DMS79 treated with DMSO at 0.1 percent for 48 hours (cell line): ENCODE results near the gene SUGCT.

ENCODE experiments used
- DNase-seq: peaks from one replicate; lab custom pipeline; 2025; lab: John Stamatoyannopoulos, UW

Gene SUGCT

DNA sequence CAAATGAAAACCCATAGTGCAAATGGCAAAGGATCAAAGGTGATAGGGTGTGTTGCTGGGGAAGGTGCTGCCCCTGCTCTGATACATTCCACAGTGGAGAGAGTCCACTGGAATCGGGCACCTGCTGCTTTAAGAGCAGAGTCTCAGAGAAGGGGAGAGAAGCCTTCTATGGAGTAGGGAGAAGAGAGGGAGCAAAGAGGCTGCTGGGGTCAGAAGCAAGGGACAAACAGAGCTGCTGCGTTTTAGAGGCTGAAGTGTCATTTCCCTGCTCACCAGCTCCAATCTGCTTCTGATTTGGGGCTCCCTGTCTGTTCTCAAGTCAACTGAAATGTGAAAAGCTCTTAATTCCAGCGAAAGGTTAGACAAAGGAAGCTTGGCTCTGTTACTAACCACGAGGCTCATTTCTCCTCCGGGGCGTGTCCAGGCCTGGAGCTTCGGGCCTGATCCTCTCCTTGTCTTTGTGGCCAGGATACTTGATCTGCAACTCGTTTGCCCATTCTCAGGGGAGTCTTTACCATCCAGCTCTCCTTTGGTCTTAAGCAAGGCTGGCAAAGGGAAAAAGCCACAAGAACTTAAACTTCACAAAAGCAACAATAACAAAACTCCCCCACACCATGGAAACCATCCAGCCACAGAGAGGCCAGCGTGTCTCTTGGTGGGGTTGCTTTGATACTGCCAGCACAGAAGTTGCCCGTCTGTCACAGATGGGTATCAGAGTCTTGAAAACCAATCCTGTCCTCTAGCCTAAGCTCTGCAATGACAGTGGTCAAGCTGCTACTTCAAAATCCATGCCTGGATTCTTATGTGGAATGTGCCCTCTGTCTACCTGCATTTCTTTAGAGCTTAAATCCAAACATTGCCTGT is 692.6 kb downstream of the SUGCT start:
- DNase-seq: no peak

DNA sequence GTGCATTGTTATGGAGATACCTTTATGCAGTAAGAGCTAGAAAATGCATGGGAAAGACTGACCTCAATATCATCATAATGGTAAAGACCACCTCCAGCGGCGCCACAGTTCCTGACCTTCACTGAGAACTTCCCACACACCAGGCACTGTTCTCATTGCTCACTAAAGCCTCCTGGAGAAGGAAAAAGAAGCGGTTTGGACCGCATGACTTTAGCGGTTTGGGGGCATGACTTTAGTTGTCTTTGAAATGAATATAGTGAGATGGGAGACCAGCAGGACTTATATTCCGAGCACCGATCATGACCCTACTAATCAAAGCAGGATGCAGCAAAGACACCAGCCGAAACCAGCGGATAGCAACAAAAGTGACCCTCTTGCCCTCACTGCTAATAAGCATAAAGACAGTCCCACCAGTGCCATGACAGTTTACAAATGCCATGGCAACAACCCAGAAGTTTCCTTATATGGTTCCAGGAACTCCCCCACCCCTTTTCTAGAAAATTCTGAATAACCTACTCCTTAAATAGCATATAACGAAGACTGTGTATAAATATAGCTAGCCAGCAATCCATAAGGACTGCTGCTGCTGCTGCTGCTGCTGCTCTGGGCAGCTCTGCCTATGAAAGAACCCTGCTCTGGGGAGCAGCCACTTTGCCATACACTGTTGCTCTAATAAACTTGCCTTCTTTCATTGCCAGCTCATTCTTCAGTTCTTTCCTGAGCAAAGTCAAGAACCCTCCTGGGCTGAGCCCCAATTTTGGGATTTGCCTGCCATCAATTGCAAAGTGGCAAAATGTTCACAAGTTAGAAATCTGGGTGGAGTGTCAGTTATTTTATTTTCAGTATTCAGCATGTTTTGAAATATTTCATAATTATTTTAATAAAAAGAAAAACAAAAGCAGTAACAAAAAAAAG is 694.1 kb downstream of the SUGCT start:
- no peak for DNase-seq

DNA sequence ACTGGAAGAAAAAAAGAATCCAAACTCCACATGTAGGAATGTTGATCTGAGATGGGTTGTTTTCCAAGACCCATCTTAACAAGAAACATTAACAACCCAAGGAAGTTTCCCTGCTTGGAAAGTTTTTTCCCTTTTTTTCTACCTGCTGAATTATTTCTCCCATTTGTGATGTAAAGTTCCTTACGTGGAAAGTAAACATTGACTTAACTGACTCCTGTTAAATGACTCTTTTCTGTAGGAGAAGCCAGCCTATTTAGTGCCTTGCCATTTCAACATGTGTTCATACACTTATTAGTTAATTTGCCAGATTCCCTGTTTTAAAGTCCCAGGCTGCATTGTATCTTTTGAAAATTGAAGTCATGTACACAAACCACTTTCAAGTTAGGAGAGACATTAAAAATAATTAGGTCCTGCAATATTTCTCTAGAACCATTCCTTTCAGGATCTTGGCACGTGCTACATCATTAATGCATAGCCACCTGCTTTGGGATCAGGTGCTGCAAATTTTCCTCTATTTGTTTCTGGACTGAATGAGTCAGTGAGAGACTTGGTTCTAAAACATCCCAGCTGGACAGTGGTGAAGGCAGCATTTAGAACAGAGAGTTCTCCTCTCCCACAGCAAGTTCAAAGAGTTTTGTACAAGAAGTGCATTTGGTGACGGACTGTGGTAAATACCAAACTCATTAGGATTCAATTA is 698.5 kb downstream of the SUGCT start:
- no peak for DNase-seq

DNA sequence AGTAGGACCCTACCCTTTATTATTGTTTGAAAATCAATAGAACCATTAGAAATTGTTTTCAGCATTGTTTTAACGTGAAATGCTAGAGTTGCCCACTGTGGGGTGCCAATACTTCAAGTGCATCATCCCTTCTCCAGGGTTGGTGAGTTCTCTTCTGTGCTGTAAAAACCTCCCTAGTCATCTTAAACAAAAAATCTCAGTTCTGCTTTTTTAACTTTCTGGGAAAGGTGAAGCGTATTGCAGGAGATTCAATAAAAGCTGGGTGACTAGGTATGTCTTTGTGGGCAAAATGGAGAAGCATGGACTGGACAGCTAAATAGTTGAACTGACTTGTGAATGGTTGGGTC is 699.1 kb downstream of the SUGCT start:
- DNase-seq: no peak

DNA sequence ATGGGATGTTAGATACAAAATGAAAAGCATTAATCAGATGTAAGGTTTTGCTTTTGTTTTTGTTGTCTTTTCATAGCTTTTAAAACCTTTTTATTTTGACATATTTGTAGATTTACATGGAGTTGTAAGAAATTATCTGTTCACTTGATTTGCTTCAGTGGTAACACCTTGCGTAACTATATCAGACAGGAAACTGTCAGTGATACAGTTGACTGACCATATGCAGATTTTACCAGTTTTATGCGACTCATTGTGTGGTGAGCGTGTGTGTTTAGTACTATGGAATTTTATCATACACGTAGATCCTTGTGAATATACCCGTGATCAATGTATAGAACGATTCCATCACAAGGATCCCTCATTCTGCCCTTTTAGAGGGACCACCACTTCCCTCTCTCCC is 701.4 kb downstream of the SUGCT start:
- no peak for DNase-seq

DNA sequence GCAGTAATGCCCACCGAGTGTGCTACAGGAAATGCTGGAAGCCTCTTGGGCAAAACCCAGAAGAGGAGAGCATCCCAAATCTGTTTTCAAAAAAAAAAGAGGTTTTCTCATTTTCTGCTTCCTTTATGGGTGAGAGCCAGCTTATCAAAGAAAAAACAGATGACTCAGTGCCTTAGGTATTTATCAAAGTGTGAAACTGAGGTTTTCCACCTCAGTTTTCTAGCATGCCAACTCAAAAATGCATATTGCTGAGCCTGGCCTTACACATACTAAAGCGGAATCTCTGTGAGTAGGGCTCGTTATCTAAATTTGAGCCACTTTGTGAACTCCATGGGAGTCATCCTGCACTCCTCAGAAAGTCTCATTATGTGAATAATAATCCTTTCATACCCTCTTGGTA is 705.1 kb downstream of the SUGCT start:
- no peak for DNase-seq

DNA sequence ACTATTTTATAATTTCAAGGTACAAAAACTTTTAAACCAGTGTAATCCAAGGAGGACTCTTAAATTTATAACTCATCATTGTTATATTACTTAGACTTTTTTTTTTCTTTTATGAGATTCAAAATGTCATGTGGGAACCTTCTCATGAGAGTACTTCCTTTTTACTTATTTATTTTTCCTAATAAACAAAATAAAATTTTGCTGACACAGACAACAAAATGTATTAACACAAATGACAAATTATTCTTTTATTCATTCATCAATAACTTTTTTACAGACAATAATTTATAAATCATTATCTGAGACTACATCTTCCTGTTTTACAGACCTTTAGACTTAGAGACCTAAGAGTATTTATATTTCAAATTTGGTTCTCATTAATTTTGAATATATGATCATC is 706.2 kb downstream of the SUGCT start:
- no peak for DNase-seq

DNA sequence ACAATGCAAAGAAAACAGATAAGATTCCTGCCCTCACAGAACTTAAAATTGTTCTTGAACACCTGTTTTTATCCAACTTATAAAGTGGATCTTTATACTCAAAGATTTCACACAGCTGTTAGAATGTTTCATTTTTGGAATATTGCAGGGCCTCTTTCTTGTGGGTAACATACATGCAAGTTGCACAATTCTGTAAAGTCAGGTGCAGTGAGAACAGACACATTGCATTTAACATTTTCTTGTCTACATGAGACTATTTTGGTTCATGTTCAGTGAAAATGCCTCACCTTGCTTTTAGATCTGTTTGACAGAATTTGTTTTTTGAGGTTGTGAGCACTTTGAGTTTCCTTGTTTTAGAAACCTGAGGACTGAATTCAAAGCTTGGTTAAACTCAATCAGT is 707.8 kb downstream of the SUGCT start:
- no peak for DNase-seq

DNA sequence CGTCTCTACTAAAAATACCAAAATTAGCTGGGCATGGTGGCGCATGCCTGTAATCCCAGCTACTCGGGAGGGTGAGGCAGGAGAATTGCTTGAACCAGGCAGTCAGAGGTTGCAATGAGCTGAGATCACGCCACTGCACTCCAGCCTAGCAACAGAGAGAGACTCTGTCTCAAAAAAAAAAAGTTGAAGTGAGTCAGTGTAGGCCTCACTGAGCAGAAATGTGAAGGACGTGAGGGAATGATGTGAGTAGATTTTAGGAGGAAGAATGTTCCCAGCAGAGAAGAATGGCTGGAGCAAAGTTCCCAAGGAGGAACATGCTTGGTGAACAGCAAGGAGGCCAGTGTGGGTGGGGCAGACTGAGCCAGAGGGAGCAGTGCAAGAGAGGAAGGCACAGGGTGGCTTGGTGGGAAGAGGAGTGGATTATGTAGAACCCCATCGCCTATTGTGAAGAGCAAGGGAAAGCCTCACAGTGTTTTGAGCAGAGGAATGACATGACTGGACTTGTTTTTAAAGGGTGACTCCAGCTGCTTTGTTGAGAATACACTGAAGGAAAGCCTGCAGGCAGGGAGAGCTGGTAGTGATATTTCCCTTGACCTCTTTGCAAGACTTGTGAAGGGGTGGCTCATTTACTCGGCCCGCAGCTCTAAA is 708.7 kb downstream of the SUGCT start:
- no peak for DNase-seq

DNA sequence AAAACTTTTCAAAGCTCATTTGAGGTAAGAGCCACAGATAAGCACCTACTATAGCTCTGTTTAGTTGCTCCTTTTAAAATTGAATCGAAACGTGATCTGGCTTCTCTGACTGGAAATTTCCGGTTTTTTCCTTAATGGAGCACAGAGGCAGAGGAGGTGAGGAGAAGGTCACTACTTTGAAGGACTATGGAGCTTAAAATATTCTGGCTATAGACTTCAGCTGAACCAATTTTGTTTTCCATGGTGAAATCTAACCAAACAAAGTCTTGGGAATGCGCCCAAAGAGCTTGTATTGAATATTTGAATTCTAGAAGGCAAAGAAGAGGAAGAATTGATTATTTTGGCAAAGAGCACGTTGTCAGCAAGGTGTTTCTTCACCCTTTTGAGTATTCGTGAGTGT is 711.1 kb downstream of the SUGCT start:
- DNase-seq: no peak

DNA sequence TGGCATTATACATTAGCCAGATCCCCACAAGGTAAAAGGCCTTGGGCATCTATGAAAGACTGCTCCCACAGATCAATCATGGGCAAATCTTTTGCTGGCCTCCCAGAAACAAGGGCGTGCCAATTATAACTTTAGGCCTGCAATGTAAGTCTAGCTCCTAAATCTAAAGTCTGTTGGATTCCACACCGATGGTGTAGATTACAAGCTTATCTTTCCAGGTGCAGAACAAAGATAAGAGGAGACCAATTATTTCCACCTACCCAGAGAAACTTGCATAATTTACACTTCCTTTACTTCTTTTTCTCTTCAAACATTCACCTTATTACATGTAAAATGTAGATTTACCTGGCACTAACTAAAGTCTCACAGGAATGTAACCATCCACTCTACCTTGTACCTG is 713.1 kb downstream of the SUGCT start:
- no peak for DNase-seq

DNA sequence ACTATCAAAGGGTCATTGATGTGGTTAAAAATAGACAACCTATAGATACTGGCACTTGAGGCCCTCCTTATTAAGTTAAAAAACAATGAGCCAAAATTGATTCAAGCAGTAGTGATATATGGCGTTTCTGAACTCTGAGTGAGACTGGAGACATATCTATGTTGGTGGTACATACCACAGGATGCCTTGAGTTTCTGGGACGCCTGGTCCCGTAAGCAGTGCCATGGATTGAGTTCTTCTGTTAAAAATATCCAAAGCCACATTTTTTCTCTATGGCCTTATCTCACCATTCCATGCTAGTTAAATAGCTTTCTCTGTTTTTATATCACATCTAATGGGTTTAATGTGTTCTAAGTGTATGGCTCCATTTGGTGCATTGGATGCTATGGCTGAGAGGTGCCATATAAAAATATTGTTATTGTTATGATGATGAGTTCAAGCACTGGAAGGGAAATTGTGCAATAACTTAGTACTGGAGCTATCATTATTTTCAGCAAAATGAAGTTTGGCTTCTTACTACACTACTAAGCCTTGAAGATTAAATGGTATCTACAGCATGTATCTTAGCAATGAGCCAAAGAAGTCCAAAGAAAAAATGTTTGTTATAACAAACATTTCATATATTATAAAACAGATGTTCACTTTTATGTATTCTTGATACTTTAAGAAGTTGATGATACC is 713.9 kb downstream of the SUGCT start:
- DNase-seq: no peak

DNA sequence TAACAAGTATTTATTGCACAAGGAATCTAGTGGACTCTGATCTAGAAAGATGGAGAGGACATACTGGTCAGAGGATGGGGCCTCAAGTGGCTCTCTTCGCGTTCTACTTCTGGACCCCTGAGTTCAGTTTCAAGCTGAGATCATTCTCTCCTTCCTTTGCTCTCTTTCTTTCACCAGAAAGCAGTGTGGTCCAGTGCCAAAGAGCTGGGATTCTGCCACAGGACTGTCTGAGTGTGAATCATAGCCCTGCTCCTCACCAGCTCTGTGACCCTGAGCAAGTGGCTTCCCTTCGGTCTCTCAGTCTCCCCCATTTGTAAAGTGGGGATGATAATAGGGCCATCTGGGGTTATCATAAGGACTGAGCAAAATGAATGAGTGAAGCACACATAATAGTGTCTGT is 715.2 kb downstream of the SUGCT start:
- no peak for DNase-seq

DNA sequence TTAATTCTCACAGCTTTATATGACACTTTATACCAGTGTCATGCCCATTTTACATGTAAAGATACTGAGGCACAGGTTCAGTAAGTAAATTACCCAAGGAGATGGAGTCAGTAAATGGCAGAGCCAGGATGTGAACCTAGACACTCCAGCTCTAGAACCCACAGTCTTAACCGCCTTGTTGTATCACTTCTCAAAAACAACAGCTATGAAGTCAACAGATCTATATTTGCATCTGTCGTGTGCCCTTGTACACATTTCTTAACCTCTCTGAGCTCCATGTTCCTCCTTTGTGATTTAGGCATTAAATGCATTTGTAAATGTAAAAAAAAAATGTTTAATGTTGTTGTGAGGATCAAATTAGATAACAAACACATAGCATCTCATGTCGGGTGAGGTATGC is 716.2 kb downstream of the SUGCT start:
- no peak for DNase-seq

DNA sequence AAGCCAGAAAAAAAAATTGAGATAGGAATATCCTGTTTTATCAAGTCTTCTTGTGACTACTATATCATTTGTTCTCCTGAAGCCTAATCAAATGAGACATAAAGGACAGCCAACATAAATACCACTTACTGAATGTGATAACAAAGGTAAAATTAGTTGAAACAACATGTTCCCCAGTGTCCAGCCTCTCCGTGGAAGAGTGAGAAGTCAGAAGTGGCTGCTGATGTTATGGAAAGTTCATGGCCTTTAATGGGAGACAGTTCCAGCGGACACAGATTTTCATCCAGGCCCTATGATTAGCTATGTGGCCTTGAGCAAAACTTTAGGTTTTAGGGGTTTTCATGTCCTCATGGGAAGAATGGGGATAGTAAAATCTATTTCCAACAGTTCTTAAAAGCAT is 724.3 kb downstream of the SUGCT start:
- DNase-seq: no peak

DNA sequence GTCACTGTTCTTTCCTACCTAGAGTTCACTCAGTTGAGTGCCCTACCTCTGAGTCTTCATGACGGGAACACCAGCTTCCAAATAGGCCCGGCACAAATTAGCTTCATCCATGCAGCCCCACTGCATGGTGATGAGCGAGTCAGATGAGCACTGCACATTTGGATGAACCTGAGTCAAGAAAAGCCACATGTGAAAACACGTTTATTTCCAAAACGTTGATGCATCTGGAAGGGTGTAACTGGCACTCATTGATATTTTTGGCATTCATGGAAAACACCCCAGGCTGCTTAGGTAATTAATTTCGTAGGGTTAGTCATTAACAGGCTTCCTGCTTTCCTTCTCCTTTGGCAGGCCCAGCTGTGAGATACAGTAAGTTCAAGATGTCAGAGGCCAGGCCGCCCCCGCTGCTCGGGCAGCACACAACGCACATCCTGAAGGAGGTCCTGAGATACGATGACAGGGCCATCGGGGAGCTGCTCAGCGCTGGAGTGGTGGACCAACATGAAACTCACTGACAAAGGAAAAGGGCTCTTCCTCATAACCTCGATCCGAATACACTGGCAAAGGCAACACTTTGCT is 725.2 kb downstream of the SUGCT start:
- no peak for DNase-seq

DNA sequence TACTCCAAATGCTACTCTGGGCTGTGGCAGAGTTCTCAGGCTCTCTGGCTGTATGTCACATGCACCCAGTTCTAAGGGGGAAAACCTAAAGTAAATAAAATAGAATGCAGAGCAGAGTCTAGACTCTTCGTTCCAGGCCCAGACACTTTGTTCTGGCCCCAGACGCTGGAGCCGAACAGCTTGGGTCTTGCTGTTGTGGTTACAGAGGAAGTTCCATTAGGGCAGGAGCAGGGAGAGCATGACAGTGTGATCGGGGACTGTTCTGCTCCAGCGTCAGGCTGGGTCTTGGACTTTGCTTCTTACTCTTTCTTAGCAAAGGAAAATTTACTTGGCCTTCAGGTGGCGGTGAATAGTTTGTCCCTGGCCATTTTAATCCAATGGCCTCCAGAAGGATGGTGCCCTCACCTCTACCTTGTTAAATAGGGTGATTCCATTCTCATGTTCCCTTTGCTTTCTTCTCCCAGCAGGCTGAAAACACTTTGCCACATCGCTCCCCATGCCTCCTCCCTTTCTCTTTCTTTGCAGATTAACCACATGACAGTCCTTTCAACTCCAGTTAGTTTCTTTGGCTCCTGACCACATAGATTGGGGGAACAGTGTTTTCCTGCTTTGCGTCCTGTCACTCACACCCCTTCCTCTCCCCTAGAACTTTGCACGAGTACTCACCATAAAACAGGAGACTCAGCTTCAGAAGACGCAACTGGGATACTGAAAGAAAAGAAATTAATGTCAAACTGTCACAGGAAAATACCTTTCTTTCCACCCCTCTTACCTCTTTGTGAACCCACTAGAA is 730.8 kb downstream of the SUGCT start:
- no peak for DNase-seq

DNA sequence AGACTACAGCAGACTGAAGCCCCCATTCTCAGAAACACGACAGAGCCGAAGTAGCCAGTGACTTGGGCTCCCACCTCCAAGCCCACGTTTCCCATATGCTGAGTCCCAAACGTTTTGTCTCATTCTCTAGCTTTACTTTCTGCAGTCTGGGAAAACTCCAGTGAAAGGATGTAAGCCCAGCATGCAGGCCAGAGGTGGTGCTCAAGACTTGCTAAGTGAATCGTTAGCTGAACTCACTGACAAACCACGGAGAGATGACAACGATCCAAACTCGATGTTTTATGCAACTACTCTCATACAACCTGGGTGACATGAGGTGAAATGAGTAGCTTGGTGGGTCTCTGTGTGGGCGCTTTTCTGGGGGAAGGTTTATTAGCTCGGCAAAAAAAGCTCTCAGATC is 731.8 kb downstream of the SUGCT start:
- no peak for DNase-seq

DNA sequence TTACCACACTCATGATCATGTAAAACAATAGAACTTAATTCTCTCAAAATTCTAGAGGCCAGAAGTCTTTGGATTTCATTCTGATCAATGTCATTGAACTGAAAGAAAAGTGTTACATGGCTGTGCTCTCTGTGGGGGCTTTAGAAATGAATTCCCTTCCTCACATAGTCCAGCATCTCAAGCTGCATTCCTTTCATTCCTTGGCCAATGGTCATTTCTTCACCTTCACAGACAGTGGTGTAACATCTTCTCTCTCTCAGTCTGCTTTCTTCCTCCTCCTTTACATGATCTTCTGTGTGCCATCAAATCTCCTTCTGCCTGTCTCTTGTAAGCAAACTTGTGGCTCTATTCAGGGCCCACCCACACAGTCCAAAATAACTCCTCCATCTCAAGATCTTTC is 735.3 kb downstream of the SUGCT start:
- DNase-seq: no peak

DNA sequence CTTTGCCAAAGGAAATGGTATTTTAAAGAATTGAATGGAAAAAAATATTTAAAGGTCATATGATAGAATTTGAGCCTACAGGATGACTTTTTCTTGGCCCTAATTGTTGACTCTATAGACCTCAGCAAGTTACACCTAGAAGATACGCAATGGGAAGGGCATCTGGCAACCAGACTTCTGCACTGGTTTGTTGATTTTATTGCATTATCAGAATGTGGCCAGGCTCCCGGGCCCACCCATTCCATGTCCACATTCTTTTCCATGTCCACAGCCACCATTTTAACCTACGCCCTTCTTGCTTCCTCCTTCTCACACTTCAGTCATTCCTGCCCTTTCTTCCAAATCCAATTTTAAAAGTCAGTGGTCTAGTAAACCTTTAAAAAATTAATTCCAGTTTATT is 738.4 kb downstream of the SUGCT start:
- DNase-seq: no peak
